Testis (tissue), 2 donors: ENCODE results near the gene CDH13.

Source experiments
- CTCF ChIP-seq, 3 experiments: fragments of 450-650 bp in 2 of 3; fragments of 200-600 bp in 1 of 3; sonication (generic) in 1 of 3; IDR thresholded peaks; one replicate each; pipeline ENCODE4 v1.5.1; 2016 to 2019; ENCODE audit warnings: antibody characterized with exemption in 3 of 3, mild to moderate bottlenecking in 2 of 3, moderate library complexity in 1 of 3
- POLR2A ChIP-seq: fragments of 450-650 bp; IDR thresholded peaks from one replicate; pipeline ENCODE4 v1.6.1; 2017; ENCODE audit warnings: antibody characterized with exemption, mild to moderate bottlenecking, moderate library complexity

GRCh38 chr16:83271970-83272575, 645.3 kb downstream of the CDH13 start:
- TF ChIP-seq CTCF (IDR thresholded peaks at IDR 0.05) (no peak), POLR2A (no peak)
